NT2/D1 (cell line): Measurements from ENCODE around the gene SMAD6.

ENCODE experiments used
- SUZ12 ChIP-seq: IDR thresholded peaks from 2 replicates; pipeline ENCODE4 v1.6.1; 2011; ENCODE audit not compliant: insufficient read length, insufficient read depth; ENCODE audit errors: extremely low read depth
- YY1 ChIP-seq: IDR thresholded peaks from 2 replicates; pipeline ENCODE4 v1.6.1; 2011; ENCODE audit not compliant: insufficient read length, insufficient read depth
- ZNF274 ChIP-seq: IDR thresholded peaks from 2 replicates; pipeline ENCODE4 v1.6.1; 2011; ENCODE audit warnings: mild to moderate bottlenecking, low read depth, low read length

GRCh38 chr15:66760097-66760967 is 58.3 kb downstream of the SMAD6 start:
- TF ChIP-seq SUZ12 (no peak), YY1 (no peak), ZNF274 (no peak)
